Colon (tissue), 2 donors: ENCODE measurements around the gene CHTF8.

Experiments
- FAIRE-seq: peaks from 2 replicates; lab custom pipeline; 2012; peaks lifted over from hg19 to GRCh38; lab: Jason Lieb, UNC
- donor health status: control.
- donor health status: control.

Gene CHTF8

DNA sequence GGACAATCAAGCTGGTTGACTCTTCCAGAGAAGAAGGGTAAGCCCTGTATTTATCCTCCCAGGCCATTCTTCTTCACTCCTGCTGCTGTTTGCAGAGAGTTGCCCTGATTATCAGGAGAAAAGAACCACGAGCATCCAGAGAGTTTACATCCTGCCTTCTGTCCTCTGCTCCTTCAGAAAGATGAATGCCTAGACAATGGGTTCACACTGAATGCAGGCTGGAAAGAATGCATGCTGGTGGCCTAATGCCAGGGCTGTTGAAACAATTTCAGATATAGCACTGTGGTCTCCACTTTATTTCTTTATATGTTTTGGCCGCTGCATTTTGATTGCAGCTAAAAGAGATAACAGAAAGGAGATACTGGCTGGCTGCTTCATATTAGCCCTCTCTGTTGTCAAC is 48.1 kb downstream of the CHTF8 start:
- no peak for FAIRE-seq

DNA sequence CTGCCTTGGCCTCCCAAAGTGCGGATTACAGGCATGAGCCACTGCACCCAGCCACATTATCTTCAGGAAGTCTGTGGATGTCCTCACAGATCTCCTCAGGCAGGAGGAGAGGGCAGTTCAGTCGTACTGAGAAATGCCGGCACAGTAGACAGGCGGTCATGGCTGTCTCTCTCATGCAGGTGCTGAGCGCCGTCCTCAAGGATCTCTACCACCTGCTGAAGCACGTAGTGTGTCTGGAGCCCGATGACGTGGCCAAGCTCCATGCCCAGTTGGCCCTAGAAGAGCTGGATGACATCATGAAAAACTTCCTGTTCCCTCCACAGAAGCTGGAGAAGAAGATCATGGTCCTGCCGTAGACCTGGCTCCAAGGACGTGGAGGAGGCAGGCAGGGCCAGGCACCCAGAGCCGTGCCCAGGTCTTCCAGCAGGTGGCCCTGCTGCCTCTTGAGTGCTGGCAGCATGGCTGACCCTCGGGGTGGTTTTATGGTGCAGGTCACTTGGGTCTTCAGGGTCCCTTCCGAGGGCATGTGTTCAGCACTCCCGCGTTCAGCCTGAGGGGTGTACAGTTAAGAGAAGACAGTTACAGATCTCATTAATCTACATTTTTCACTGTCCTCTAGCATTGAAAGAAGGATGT is 49.0 kb downstream of the CHTF8 start:
- no peak for FAIRE-seq

DNA sequence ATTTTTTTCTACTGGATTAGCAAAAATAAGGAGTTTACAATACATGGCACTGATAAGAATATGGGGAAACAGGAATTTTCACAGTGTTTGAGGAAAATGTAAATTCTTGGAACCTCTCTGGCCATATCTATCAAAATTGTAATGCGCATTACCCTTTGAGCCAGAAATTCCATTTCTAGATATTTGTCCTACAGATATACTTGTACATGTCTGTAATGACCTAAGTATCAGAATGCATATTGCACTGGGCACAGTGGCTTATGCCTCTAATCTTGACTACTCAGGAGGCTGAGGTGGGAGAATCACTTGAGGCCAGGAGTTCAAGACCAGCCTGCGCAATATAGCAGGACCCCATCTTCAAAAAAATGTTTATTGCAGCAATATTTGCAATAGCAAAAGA is 52.7 kb downstream of the CHTF8 start:
- no peak for FAIRE-seq

DNA sequence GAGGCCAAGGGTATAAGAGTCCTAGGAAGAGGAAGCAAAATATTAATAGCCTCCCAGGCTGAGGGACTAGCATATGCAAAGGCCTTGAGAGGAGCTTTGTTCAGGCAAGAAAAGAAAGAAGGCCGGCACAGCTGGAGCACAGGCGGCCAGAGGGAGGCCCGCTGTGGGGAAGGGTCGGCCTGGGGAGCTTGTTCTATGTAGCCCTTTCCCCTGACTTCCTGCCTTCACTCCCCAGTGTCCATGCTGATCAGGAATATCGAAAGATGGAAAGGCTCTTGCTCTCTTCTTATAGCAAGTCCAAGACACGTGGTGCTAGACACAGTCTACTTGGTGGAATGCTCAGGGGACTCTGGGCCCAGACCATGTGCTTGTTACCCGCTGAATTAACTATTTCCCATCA is 54.3 kb downstream of the CHTF8 start:
- no peak for FAIRE-seq

DNA sequence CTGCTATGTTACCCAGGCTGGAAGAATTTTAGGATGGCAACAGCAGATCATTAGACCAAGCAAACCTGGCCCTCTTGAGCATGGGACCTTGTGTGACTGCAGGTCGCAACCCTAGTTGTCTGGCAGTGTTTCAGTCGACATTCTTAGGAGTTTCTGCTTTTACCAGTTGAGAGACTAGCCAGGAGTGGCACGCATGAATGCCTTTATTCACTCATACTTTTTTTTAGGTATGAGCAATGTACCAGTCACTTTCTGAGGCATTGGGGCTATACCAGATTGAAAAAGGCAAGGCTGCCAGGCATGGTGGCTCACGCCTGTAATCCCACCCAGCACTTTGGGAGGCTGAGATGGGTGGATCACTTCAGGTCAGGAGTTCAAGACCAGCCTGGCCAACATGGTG is 55.1 kb downstream of the CHTF8 start:
- no peak for FAIRE-seq

DNA sequence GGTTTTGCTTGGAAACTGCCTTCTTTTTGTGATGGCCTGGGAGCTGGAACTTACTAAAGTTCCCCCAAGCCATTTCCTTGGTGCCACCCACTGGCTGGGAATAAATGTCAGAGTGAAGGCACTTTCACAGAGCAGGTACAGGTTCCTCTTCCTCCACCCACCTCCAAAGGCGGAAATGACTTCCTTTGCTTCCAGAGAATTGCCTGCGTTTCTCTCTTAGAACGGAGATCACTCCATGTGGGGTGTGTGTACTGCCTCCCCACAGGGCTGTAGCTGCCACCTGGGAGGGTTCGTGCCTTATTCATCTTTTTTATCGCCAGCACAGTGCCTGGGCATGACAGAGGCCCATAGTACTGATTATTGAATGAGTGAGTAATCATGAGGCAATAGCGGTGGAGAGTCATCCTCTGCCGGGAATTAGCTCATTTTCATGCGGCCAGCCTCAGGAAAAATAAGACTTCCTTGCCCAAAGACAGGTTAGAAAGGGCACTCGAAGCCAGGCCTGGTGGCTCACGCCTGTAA is 59.1 kb downstream of the CHTF8 start:
- FAIRE-seq, result no peak

DNA sequence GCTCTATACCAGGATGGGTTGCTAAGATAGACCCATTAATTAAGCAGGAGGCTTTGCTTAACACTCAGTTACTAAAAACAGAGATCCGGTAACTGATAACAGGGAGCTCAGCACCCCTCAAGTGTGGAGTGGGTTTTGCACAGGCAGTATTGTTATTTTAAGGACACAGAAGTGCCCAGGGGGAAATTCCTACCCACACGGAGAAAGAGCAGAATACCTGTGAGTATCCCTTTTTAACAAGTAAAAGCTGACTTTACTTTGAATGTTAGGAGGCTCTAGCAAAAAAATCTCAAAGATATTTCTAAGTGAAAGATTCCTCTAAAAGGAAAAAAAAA is 59.8 kb downstream of the CHTF8 start:
- no peak for FAIRE-seq

DNA sequence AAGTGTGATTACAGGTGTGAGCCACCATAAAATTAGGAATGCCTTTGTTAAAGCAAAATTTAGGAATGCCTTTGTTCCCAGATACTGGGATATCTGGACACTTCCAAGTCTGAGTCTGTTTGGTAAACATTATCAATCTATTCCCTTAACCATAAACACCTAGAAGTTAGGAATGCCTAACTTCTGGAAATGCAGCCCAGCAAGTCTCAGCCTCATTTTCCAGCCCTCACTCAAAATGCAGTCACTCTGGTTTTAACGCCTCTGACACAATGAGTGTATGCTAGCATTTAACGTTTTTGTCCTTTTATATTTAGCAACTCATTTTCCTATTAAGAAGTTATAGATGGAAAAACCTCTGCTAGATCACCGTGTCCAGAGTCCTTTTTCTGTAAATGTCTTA is 61.4 kb downstream of the CHTF8 start:
- FAIRE-seq, result no peak

DNA sequence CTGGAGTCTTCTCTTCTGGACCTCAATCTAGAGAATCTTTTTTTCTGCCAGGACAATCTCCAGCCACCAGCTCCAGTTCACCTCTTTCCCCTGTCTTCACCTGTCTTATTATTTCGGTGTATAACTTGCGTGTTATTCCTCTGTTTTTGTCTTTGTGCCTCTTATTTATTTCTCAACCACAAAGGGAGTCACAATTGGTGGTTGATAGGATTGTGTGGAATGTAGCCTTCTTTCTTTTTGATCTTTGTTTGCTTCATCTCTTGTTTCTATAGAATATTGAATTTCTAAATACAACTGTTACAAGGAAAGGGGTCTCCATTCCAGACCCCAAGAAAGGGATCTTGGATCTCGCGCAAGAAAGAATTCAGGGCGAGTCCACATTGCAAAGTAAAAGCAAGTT is 62.9 kb downstream of the CHTF8 start:
- FAIRE-seq, result no peak
